Stimulated activated CD4-positive, alpha-beta T cell treated with anti-CD3 and anti-CD28 coated beads, Interleukin-12 subunit alpha, Interleukin-12 subunit beta, amount 100 ng/mL, for 48 hours (primary cell): ENCODE results near the gene COQ8A.

Experiments used
- DNase-seq, 3 donors: peaks; one replicate each; pipeline ENCODE4 v3.0.0-alpha.2; 2020; ENCODE audit warnings: low read depth in 2 of 3, low spot score in 1 of 3

Gene COQ8A

GRCh38 chr1:226940029-226940805 is at the start of gene COQ8A:
Gene COQ8A, plus strand, starts transcription at chr1:226940294. Its CDS starts 21,092 bp downstream, at chr1:226961386.
- peak; percentile 91 to 99 (median 98) for DNase-seq

- no peak for DNase-seq
Observed at GRCh38 chr1:226890331-226891108, 49.6 kb upstream of the COQ8A start.

- no peak for DNase-seq
Observed at GRCh38 chr1:226891346-226891745, 48.7 kb upstream of the COQ8A start.

- DNase-seq, result no peak
Observed at GRCh38 chr1:226891846-226892523, 48.1 kb upstream of the COQ8A start.

- no peak for DNase-seq
Observed at GRCh38 chr1:226892524-226892875, 47.6 kb upstream of the COQ8A start.

GRCh38 chr1:226893936-226894335 is 46.2 kb upstream of the COQ8A start:
- no peak for DNase-seq

- DNase-seq, result no peak
Observed at GRCh38 chr1:226894826-226895225, 45.3 kb upstream of the COQ8A start.

- DNase-seq, result no peak
Observed at GRCh38 chr1:226895644-226896043, 44.5 kb upstream of the COQ8A start.

GRCh38 chr1:226898246-226898645 is 41.8 kb upstream of the COQ8A start:
- no peak for DNase-seq

GRCh38 chr1:226901421-226901820 is 38.7 kb upstream of the COQ8A start:
- DNase-seq, result no peak

- DNase-seq, result no peak
Observed at GRCh38 chr1:226902601-226903000, 37.5 kb upstream of the COQ8A start.

- DNase-seq, result no peak
Observed at GRCh38 chr1:226903819-226904716, 36.0 kb upstream of the COQ8A start.

GRCh38 chr1:226904772-226905171 is 35.3 kb upstream of the COQ8A start:
- no peak for DNase-seq

GRCh38 chr1:226908419-226908818 is 31.7 kb upstream of the COQ8A start:
- DNase-seq, result no peak

- DNase-seq, result no peak
Observed at GRCh38 chr1:226908913-226909312, 31.2 kb upstream of the COQ8A start.

- peak; percentile 12 to 22 (median 13) for DNase-seq
Observed at GRCh38 chr1:226912587-226913176, 27.4 kb upstream of the COQ8A start.

- DNase-seq, result no peak
Observed at GRCh38 chr1:226915672-226915995, 24.5 kb upstream of the COQ8A start.

GRCh38 chr1:226916497-226916896 is 23.6 kb upstream of the COQ8A start:
- no peak for DNase-seq

- no peak for DNase-seq
Observed at GRCh38 chr1:226919587-226919986, 20.5 kb upstream of the COQ8A start.

GRCh38 chr1:226919995-226920394 is 20.1 kb upstream of the COQ8A start:
- DNase-seq, result no peak

- DNase-seq, result no peak
Observed at GRCh38 chr1:226920446-226920894, 19.6 kb upstream of the COQ8A start.
